T-helper 2 cell (primary cell): ENCODE measurements around the gene PRKAG2.

Source experiments
- DNase-seq, 5 experiments: peaks; one replicate each; pipeline versions ENCODE4 v3.0.0 to v3.0.0-alpha.2; 2012 to 2022

PRKAG2 gene

DNA sequence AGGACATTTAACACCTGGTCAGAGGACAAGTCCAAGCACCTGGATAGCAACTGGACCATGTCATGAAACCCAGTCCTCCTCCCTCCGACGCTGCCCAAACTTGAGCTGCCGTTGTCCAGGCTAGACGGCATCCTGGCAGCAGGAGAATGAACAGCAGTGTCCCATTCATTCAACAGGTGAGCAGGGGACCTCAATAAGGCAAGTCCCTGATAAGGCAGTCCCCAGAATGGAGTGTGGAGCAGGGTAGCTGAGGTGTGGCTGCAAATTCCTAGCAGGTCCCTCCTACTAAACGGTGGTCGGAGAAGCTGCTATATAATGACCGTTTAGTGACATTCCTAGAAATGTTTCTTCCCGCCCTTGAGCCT lies 169.8 kb downstream of the PRKAG2 start:
- DNase-seq = no peak

DNA sequence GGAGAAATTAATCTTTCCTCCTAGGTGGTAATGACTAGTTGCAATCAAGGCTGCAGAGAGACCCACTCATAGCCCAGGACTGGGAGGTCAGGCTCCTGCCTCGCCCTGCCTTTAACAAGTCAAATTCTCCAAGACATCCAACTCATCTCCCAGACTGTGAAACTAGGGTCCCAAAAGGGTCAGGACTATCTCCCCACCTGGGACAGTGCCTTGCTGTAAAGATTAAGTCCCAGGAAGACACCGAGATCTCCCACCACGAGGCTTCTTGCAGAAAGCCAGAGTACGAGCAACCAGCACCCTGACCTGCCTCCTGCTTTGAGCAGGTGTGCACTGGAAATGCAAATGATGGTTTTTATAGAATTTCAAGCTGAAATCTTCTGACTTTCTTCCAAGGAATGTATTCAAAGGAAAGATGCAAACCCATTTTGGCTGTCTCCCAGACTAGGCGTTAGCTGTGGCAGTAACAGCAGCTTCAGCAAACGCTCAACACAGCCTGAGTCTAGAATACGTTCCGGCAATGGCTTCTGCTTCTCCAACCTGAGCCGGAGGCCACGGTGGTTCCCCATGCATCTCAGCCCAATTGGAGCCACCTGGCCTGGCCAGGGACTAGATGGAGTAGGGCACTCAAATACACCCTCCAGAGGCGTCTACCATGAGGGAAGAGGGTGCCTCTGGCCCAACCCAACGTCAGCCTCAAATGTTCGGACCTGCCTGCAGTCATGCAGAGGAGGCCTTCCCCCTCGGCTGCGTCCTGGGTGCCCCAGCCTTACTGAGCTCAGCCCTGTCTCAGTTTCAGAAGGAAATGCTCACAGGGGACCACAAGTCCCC lies 170.4 kb downstream of the PRKAG2 start:
- no peak for DNase-seq

DNA sequence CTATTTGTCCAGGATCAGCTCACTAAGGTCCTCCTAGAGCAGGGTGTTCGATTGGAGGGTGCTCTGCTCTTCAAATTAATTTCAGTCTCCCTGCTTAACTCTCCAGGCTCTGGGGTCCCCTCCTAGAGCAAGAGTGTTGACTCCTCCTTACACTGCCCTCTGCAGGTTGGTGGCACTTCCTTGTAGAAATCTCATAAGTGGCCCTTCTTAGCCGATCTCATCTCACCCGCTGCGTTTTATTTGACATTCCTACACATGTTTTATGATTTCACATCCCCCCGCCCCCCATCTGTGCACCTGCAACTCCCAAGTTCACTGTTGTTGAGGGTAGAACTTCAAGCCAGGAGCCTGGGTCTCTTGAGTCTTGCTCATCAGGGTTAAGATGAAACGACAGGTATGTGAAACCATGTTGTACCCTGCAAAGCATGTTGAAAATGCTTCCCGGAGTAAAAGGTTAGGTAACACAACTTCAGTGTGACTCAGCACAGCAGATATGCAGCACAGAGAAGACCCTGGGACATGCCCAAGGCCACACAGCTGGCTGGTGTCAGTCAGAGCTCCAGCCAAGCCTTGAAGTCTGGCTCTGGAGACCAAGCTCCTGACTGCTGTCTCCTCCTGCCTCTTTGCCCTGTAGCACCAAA lies 171.2 kb downstream of the PRKAG2 start:
- peak in 1 of 5 experiments; percentile 30 for DNase-seq

DNA sequence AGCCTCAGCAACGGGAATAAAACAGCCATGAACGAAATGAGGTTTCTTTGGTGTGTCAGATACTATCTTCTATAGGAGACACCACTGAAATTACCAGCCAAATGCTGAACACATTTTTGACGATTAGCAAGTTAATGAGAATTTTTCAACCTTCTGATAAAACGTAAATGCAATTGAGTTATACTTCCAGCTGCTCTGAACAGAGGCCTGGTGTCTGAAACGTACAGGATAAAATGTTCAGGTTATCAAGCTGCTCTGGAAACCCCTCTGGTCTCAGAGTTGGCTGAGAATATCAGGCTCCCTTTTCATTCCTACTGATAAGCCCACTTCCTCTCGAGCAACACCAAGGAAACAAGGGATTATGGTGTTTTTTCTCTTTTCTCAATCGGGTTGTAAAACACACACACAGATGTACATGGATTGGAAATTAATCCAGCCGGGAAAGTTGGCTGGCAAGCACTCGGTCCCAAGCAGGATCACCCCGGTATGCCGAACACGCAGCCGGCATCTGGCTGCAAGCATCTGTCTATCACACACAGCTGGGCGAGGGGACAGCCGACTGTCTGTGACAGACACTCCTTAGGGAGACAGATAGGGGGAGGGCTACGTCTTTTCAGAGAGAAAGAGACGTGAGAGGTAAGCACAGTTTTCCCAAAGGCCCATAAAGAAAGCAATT lies 171.8 kb downstream of the PRKAG2 start:
- DNase-seq = no peak

DNA sequence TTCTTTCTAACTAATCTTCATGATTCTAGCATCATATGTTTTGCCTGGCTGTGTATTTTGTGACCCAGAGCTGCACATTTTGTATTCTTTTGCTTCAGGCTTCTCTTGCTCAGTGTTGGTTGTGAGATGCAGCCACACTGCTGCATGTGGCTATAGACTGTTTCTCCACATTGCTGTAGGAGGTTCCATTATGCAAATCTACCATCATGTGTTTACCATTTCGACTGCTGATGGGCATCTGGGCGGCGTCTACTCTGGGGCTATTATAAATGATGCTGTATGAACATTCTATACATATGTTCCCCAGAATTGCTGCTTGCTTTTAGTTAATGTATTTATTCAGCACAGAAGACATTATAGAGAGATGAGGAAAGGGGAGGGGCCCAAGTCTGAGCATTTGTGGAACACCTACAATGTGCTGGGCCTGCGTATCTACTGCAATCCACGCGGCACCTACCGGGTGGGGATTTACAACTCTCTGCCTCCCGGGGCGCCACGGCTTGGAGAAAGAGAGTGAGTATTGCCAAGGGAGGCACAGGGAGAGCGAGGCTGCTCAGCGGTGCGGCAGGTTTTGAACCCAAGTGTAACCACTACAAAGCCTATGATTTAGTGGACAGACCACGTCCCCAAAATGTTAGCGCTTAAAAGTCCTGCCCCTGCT lies 172.5 kb downstream of the PRKAG2 start:
- DNase-seq = no peak

DNA sequence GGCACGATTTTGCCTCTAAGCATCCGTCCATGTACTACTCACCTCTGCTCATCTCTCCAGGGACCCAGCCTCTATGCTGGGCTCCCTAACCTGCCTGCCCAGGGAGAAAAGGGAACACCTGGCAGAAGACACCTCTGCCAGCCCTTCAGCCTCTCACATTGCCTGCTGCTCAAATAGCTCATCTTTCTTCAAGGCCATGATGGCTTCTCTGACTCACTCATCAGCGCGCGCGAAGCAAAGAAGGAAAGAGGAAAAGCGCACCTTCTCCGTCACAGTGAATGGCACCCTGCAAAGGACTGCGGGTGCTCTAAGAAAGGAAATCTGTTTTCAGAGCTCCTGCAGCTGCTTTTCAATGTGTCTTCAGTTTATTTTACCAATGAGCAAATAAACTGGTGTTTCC lies 174.0 kb downstream of the PRKAG2 start:
- DNase-seq = no peak

DNA sequence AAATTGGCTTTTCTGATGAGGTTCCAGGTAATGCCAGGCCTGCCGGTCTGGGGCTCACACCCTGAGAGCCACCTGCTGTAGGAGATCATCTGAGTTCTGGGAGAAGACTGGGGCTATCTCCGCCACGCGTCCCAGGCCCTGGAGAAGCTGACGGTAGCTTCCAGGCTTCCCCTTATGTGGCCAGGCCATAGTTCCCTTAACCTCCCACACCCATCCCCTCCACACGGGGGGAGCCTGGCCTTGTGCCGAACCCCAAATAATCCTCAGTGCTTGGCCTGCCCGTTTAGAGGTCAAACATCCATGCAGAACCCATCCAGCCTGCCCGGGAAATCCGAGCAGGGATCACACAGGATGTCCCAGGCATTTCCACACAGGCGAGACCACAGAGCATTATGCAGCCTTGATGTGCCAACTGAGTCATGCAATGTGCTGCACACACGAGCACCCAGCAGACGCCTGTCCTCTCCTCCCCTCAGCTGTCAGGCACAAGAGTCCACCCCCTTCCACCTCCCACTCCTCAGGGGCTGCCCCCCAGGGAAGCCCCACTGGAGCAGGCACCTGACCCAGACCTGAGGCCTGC lies 176.2 kb downstream of the PRKAG2 start:
- no peak for DNase-seq

DNA sequence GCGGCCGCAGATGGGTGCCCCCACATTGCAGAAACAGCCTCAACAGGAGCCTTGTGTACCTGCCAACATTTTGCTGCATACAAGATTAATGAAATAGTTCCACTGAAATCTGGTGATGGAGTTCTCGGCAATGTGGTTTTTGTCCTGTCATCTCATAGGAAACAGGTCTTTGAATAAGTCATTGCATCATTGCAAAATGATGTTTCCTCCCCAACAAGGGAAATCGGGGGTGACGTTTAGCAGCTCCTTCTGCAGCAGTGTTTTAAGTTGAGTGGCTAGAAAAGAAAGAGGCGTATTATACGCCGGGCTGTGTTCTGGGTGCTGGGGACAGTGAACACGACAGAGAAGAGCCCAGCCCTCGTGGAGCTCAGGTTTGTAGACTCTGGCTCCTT lies 177.0 kb downstream of the PRKAG2 start:
- no peak for DNase-seq

DNA sequence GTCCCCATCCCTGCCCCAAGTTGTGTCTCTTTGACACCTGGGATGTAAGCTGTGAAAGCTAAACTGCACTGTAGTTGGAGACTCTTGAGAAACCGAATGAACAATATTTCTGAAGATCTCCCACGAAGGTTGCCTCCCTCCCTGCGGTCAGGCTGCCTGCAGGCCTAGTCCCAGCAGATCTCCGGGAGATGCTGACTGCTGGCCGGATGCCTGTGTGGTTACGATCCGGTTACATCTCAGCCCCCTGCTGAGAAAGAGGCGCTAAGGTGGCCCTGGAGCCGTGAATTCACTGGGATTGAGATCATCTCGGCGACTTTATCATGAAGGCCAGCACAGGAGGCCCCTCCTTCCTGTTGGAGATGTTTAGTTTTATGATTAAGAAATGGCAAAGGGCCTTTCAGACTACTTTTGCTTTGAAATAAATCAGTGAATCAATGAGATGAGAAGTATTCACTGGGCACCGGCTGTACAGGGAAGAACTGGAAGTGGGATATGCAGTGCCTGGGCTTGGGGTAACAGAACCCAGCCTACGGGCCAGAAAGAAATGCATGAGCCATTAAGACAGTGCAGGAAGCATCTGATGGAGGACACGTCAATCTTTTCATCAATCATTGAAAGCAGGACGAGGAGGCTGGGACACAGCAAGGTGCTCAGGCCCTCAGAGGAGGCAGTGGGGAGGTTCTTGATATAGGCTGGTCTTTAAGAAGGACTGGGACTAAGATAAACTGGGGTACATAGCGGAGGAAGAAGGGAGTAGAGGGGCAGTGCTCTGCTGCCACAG lies 177.6 kb downstream of the PRKAG2 start:
- DNase-seq = no peak

DNA sequence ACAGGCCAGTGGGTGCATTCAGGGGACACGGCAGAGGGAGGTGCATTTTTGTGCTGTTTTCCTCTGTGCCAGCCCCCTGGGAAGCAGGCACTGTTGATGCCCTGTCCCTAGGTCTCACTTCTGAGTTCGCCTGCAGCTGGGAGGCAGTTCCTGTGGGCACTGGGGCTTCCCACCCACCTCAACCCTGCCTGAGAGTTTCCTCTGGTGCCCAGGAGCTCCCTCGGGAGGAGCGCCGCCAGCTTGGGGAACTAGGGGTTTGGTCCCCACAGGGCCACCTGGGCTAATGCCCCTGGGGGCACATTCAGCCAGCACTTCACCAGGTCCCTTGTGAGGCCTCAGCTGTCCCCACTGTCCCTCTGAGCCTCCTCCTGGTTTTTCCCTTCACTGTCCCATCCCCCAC lies 179.0 kb downstream of the PRKAG2 start:
- no peak for DNase-seq

DNA sequence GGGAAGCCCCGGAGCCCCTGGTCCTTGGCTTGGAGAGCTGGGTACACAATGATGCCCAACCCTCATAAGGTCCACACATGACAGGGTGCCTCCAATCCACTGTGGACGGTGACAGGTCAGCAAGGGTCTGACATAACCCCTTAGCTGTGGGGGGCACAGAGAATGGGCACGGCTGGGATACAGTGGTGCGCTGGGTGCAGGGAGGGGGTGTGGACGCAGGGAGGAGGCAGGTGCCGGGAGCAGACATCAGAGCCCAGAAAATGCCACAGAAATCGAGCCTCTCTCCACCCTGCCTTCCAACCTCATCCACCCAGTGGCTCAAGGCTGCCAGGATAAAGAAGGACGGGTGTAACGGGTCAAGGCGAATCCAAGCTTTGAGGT lies 179.4 kb downstream of the PRKAG2 start:
- no peak for DNase-seq

DNA sequence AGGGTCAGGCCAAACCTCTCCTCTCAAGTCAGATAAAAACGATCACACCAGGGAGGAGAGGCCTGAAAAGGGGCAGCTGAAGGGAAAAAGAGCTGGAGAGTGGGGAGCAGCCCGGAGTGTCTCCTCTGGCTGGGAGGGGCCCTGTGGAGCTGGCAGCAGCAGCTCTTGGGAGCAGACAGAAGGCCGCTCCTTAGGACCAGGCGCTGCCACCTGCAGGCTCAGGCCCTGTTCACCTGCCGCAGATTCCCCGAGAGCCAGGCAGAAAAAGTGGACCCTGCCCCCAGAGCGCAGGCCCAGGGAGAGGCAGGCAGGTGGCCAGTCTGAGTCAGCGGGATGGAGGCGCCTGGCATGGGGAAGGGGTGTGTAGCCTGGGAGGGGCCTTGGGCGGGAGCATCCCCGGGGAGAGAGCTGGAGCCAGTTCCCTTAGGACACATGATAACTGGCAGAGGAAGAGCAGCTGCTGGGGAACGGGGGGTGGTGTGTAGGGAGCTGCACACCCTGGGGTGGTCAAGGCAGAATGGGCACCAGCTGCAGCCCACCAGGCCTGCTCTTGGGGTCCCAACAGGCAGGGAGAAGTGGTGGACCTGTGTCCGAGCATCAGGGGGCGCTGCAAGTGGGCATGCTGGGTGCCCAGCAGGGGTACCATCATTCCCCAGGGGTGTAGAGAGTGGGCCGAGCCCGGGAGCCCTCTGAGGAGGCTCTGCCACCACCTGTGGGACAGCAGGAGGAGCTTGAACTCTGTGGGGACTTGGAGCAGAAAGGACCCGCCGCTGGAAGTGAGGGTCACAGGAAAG lies 180.0 kb downstream of the PRKAG2 start:
- no peak for DNase-seq

DNA sequence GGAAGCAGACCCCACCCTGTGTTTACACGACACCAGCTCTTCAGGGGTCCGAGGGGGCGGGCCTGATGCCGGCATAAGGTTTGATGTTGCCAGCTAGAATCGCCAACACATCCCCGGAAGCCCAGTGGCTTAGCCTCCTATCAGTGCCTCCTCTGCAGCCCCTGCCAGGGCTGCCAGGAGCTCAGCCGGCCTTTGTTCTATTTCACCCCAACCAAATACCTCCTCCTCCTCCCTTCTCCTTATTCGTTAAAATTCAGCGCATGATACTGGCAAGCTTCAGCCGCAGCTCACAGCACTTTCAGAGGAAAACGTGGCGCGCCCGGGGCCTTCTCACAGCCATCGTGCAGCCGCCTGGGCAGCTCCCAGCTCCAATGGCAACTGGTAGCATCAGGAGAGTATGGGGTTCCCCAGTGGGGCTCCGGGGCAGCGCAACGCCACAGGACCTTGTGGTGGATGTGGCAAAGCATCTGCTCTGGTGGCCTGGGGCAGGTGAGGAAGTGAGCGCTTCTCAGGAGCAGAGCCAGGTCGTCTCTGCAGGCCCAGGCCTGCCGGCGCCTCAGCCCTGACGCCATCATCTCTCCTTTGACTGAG lies 180.9 kb downstream of the PRKAG2 start:
- no peak for DNase-seq

DNA sequence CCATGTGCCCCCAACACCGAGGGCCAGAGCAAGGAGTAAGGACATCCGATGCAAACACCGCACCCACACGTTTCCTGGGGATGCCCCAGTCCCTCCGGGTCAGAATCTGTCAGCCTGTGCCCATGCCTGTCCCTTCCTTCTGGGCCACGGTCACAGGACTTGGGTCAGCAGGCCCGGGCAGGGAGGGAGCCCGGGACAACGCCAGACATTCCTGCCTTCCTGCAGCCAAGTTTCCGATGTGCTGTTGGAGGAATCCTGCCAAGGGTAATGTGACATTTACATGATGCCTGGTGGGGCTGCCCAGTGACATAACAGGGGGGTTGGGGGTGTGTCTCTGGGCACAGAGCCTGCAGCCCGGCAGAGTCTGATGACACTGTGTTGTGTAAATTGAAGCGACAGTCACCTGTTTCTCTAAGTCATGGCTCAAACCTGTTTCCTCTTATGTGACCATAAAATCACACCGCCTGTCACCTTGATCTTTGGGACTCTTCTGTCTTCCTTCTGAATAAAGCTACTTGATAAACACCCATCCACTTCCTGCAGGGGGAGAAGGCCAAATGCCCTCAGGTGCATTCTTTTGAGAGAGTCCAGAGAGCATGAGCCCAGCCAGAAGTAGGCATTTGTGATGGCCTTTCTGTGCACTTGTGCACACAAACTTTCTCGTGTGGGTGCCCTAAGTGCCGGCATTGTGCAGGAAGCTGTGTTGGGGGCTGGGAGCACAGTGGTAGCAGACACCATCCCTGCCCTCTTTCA lies 181.9 kb downstream of the PRKAG2 start:
- no peak for DNase-seq

DNA sequence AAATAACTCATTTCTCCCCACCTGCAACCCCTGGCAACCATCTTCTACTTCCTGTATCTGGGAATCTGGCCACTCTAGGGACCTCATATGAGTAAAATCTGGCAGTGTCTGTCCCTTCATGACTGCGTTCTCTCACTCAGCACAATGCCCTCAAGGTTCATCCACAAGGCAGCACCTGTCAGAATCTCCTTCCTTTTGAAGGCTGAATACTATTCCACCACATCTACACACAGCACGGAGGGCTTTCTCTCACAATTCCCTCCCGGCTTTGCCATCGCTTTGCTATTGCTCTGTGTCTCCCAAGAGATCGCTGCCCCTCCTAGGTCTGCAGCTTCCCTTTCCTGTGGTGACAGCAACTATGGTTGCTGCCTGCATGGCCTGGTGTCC lies 182.5 kb downstream of the PRKAG2 start:
- no peak for DNase-seq

DNA sequence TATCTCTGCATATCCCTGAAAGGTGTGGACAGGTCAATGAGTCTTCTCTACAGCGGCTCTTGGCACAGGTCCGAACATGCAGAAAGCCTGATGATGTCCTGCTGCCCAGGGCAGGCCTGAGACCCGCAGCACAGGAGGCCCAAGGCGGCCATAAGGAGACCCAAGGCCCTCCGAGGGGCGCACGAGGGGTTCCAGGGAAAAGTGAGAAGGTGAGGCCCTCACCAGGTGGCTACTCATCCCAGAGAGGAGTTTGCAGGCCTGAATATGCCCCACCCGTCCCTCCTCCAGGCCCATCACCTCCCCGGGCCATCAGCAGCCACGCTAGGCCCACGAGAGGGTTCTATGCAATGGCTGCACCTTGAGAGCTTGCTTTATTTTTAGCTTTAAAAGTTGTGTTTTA lies 183.8 kb downstream of the PRKAG2 start:
- DNase-seq = no peak

DNA sequence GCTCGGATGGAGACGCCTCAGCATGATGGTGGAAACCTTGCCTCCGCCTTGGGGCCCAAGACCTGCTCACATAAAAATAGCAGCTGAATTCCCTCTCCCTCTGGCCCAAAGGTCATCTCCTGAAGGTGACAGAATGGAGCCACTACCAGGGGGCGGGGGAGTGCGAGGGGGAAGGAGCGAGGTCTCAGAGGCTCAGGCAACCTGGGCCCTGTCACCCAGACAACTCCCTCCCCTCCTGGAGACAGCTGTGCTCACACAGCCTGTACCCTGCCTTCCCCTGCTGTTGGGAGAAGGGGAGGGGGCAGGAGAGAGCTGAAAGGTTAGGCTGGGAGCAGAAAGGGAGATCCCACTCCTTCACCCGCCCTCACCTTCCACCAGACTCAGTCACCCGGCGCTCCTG lies 184.2 kb downstream of the PRKAG2 start:
- DNase-seq = no peak

DNA sequence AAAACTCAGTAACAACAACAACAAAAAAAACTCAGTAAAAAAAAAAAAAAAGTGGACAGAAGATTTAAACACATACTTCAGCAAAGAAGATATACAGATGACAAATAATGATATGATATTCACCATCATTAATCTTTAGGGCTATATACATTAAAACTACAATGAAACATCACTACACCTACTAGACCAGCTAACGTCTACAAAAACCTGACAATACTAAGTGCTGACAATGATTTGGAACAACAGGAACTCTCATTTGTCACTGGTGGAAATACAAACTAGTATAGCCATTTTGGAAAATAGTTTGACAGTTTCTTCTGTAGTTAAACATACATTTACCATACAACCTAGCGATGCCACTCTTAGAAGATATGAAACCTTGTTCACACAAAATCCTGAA lies 185.5 kb downstream of the PRKAG2 start:
- no peak for DNase-seq

DNA sequence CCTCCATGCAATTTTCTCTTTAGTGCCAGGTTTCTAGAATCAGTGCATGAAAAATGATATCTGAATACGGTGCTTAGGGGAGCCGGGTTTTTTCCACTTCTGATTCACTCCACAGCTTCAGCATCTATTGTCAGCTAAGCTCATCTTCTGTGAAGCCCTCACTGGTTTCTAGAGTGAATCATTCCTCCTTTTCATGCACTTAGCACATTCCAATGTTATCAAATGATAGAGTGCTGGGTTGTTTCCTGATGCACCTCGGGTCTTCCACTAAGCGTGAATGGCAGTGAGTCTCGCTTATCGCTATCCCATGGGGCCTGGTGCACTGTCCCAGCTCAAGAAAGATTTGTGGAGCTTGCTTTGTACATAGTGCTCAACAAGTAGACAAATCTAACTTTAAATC lies 186.3 kb downstream of the PRKAG2 start:
- DNase-seq = no peak
